DOHH2 (cell line): ENCODE data around the gene ABHD1.

Experiments
- CTCF ChIP-seq: fragments of 200-600 bp; sonication (generic); IDR thresholded peaks from one replicate; pipeline ENCODE4 v1.5.1; 2014; ENCODE audit warnings: antibody characterized with exemption, mild to moderate bottlenecking, low read depth, low read length; ENCODE audit not compliant: poor library complexity, severe bottlenecking
- EZH2phosphoT487 ChIP-seq: fragments of 200-600 bp; sonication (generic); IDR thresholded peaks from 2 replicates; pipeline ENCODE4 v1.6.1; 2017; ENCODE audit warnings: borderline replicate concordance, mild to moderate bottlenecking, antibody characterized with exemption, low read length, moderate library complexity, mixed read lengths

- TF ChIP-seq CTCF, result no peak
- no peak for TF ChIP-seq EZH2phosphoT487
These were observed 8.1 kb upstream of the ABHD1 start for GRCh38 chr2:27115519-27115918.
